Measurements from ENCODE around the gene CX3CL1.
"Not testable (repeated sequence)": the region's sequence is repeated elsewhere in the genome, so short reads cannot be mapped to it uniquely, and the experiment has no call there.

Gene CX3CL1

DNA sequence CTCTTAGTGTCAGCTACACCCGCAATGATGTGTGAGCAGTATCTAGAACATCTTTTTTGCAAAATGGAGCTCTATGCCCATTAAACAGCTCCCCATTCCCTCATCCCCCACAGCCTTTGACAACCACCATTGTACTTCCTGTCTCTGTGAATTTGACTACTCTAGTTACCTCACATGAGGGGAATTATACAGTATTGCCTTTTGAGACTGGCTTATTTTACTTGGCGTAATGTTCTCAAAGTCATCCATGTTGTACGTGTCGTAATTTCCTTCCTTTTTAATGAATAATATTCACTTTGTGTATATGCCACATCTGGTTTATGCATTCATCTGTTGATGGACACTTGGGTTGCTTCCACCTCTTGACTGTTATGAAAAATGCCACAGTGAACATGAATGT lies 36.9 kb upstream of the CX3CL1 start:
- no peak for DNase-seq (ENCODE audit: low read depth)
- TF ChIP-seq, protein P1, sequence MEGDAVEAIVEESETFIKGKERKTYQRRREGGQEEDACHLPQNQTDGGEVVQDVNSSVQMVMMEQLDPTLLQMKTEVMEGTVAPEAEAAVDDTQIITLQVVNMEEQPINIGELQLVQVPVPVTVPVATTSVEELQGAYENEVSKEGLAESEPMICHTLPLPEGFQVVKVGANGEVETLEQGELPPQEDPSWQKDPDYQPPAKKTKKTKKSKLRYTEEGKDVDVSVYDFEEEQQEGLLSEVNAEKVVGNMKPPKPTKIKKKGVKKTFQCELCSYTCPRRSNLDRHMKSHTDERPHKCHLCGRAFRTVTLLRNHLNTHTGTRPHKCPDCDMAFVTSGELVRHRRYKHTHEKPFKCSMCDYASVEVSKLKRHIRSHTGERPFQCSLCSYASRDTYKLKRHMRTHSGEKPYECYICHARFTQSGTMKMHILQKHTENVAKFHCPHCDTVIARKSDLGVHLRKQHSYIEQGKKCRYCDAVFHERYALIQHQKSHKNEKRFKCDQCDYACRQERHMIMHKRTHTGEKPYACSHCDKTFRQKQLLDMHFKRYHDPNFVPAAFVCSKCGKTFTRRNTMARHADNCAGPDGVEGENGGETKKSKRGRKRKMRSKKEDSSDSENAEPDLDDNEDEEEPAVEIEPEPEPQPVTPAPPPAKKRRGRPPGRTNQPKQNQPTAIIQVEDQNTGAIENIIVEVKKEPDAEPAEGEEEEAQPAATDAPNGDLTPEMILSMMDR (conservative IDR thresholded peaks at IDR 0.05; ENCODE audit: control insufficient read depth, insufficient read depth, low read depth, low read length): no peak
- H3K4me3 ChIP-seq (ENCODE audit: control insufficient read depth, low read depth, low read length): no peak overlapping the region

DNA sequence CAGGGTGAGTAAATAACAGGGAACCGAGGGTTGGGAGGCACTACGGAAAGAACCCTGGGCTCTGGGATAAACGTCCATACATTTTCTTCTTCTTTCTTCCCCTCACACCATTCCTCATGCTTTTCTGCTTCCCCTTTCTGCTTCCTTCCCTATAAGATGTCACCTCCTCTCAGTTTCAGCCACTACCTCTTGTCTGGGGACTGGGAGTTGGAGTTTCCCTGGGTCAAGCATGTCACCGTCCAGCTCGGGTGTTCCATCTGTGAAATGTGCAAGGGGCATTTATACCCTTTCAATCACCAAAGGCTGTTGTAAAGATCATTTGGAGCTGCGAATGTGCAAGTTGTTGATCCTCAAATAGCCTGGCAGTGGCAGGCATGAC lies 31.2 kb upstream of the CX3CL1 start:
- DNase-seq (ENCODE audit: low read depth): no peak
- no peak overlapping the region for H3K4me3 ChIP-seq (ENCODE audit: control insufficient read depth, low read depth, low read length)
- TF ChIP-seq, protein P1 (conservative IDR thresholded peaks at IDR 0.05; ENCODE audit: control insufficient read depth, insufficient read depth, low read depth, low read length): no peak

DNA sequence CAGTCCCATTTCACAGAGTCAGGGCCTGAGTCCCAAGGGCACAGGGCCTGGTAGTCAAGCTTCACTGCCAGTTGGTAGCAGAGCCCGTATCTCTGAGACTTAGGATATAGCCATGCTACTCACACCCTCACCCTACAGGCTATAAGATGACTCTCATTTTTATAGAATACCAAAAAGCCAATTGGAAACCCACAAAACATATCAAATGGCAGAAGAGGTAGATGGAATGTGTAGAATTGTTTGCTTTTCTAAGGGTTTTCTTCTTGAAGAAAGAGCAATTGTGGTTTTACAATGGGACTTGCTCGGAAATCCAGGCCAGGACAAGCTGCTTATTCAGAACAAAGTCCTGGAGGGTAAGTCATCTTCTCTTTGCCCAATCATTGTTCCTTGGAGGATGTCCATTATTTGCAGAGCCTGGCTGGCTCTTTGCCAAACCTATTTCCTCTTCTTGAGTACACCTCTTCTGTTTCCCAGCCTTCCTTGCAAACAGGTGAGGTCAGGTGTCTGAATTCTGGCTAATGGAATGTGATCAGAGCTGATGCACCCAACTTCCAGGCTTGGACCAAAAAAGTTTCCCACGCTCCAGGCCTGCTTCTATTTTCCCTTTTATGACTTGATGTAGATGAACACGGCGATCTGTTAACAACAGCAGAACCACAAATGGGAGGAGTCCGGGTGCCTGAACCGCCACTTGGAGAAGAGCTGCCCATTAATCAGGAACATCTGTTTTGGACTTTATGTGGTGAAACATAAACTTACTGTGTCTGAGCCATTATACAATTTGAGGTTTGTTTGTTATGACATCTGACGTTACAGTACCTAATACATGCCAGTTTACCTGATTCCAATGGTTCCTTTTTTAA lies 30.6 kb upstream of the CX3CL1 start:
- TF ChIP-seq, protein P1 (conservative IDR thresholded peaks at IDR 0.05; ENCODE audit: control insufficient read depth, insufficient read depth, low read depth, low read length): no peak
- DNase-seq (ENCODE audit: low read depth): peak; percentile 96
- H3K4me3 ChIP-seq (ENCODE audit: control insufficient read depth, low read depth, low read length): no peak overlapping the region

DNA sequence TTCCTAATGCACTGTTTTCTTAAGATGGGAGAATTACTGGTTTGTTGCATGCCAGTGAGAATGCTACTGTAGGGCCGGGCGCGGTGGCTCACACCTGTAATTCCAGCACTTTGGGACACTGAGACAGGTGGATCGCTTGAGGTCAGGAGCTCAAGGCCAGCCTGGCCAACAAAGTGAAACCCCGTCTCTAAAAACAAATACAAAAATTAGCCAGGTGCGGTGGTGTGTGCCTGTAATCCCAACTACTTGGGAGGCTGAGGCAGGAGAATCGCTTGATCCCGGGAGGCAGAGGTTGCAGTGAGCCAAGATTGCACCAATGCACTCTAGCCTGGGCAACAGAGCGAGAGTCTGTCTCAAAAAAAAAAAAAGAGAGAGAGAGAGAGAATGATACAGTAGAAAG lies 29.7 kb upstream of the CX3CL1 start:
- H3K4me3 ChIP-seq (ENCODE audit: control insufficient read depth, low read depth, low read length); DNase-seq (ENCODE audit: low read depth): not testable (repeated sequence)

DNA sequence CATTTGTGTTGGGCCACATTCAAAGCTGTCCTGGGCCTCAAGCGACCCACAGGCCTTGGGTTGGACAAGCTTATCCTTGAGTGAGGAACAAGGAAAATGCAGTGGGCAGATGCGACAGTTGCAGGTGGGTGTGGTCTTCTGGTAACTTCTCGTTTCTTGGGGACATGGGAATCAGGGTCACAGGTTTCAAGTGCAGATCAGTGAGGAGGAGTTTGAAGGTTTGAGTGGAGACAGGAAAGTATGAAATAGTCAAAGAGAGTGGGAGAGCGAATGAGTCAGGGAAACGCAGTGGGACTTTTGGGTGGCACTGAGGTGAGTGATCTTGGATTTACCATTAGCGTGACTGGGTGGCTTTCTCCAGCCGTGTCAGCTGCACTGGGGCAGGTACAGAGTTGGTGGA lies 29.1 kb upstream of the CX3CL1 start:
- DNase-seq (ENCODE audit: low read depth): no peak

DNA sequence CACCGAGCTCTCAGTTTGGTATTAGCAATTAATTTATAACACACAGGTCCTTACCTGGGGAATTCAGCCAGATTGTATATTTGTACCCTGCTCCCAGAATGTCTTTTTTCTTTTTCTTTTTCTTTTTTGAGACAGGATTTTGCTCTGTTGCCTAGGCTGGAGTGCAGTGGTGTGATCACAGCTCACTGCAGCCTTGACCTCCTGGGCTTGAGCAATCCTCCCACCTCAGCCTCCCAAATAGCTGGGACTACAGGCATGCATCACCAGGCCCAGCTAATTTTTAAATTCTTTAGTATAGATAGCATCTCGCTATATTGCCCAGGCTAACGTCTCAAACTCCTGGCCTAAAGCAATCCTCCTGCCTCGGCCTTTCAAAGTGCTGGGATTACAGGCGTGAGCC lies 28.2 kb upstream of the CX3CL1 start:
- H3K4me3 ChIP-seq (ENCODE audit: control insufficient read depth, low read depth, low read length); DNase-seq (ENCODE audit: low read depth): not testable (repeated sequence)

More for the DNA sequence above, 29.1 kb upstream of the CX3CL1 start:
- no peak overlapping the region for H3K4me3 ChIP-seq (ENCODE audit: control insufficient read depth, low read depth, low read length)
- TF ChIP-seq, protein P1 (conservative IDR thresholded peaks at IDR 0.05; ENCODE audit: control insufficient read depth, insufficient read depth, low read depth, low read length): no peak

DNA sequence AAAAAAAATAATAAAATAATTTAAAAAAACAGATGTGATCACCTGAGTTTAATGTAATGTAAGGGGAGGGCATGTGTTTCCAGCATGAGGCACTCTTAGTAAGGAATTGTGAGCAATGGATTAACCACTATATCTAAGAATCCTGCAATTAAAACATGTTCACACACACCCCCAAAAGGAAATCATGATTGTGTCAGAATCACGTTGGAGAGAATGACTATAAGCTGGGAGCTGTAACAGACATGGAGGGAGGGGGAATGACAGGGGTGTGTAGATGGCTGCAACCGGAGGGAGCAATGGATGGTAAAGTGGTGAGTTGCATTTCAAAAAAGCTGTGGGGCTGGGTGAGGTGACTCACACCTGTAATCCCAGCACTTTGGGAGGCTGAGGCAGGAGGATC lies 27.3 kb upstream of the CX3CL1 start:
- no peak overlapping the region for H3K4me3 ChIP-seq (ENCODE audit: control insufficient read depth, low read depth, low read length)
- TF ChIP-seq, protein P1 (conservative IDR thresholded peaks at IDR 0.05; ENCODE audit: control insufficient read depth, insufficient read depth, low read depth, low read length): no peak
- DNase-seq (ENCODE audit: low read depth): no peak

Data from fibroblast of mammary gland (primary cell).